ENCODE results near the gene SDC3. TPM values are rescaled to one million over a fixed set of nuclear protein-coding genes. Genes with fewer than 3 reads are reported as not detected.

SDC3 gene
- total and polyA plus RNA-seq, 7 donors = 2.4 to 91.1 (median 29.9) TPM

DNA sequence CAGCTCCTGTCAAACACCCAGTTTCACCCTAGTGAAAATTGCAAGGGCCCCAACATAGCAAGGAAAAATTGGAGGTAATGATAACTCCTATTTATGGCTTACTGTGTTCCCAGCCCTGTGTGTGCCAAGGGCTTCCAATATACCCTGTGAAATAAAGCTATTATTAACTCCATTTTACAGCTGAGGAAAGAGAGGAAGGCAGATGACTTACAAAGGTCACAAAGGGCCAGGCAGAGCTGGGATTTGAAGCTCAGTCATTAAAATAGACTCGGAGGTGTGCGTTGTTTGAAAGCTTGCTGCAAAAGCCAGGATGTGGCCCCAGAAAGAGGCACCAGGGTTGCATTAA, 20.2 kb upstream of the SDC3 start:
- no peak for DNase-seq
- Histone ChIP-seq H3K4me1 (peaks cover 0 to 18% (median 6%) of the 10 kb centered on the region in 4 donors), H3K36me3 (peaks cover 0 to 23% (median 7%) of the 10 kb centered on the region in 4 donors), H3K27ac (peak overlapping the region in 1 of 4 donors; percentile 41), H3K4me3 (no peak overlapping the region), H3K27me3 (no peaks in the 10 kb centered on the region), H3K9me3 (no peaks in the 10 kb centered on the region)
- no peak for TF ChIP-seq POLR2A (IDR thresholded peaks at IDR 0.05)
- TF ChIP-seq POLR2AphosphoS5 (IDR thresholded peaks at IDR 0.05) = no peak
- no peak for TF ChIP-seq EP300 (IDR thresholded peaks at IDR 0.05)
- TF ChIP-seq, protein P1, sequence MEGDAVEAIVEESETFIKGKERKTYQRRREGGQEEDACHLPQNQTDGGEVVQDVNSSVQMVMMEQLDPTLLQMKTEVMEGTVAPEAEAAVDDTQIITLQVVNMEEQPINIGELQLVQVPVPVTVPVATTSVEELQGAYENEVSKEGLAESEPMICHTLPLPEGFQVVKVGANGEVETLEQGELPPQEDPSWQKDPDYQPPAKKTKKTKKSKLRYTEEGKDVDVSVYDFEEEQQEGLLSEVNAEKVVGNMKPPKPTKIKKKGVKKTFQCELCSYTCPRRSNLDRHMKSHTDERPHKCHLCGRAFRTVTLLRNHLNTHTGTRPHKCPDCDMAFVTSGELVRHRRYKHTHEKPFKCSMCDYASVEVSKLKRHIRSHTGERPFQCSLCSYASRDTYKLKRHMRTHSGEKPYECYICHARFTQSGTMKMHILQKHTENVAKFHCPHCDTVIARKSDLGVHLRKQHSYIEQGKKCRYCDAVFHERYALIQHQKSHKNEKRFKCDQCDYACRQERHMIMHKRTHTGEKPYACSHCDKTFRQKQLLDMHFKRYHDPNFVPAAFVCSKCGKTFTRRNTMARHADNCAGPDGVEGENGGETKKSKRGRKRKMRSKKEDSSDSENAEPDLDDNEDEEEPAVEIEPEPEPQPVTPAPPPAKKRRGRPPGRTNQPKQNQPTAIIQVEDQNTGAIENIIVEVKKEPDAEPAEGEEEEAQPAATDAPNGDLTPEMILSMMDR (IDR thresholded peaks at IDR 0.05) = no peak
- WGBS, 2 donors = 19 to 61% methylated on average over 2 of the region's 2 CpGs
- intact Hi-C loops (cut with DNase I) = no loop called here

DNA sequence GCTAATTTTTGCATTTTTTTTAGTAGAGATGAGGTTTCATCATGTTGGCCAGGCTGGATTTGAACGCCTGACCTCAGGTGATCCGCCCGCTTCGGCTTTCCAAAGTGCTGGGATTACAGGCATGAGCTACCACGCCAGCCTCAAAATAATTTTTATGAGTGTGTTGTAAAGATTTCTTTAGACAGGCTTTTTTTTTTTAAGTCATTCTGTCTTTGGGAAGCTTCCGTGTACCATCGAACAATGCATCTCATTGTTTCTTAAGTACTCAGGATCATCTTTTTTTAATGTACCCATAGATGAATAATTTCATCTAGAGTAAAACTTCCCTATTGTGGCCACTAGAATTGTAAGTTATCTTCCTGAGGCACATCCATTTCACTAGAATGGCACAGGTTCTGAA, 19.6 kb upstream of the SDC3 start:
- no peak for DNase-seq
- 20 to 65% methylated on average over 7 of the region's 7 CpGs for WGBS, 2 donors
- intact Hi-C loops (cut with DNase I) = no loop called here

DNA sequence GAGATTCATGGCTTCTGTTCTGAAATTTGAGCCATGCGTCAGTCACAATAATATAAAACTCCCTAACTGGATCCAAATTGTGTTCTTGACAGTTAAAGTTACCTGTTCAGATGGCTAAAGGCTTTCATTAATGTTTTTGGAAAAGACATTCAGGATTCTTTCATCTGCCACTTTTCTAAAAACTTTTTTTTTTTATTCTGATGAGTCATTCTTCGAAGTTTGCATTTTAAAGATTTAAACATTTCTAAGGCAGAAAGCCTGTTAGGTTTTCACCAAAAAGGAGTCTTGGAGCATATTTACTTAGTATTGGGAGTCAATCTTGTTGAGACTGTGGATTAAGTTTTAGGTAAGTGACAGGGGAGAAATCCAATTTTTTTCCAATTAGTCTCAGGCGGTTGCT, 18.9 kb upstream of the SDC3 start:
- Histone ChIP-seq H3K36me3 (peaks cover 0 to 10% (median 0%) of the 10 kb centered on the region in 4 donors), H3K27ac (no peak overlapping the region), H3K27me3 (no peaks in the 10 kb centered on the region), H3K9me3 (no peaks in the 10 kb centered on the region), H3K4me1 (peaks cover 0 to 15% (median 6%) of the 10 kb centered on the region in 4 donors), H3K4me3 (no peak overlapping the region)
- no peak for TF ChIP-seq EP300 (IDR thresholded peaks at IDR 0.05)
- TF ChIP-seq POLR2A (IDR thresholded peaks at IDR 0.05) = no peak
- no peak for TF ChIP-seq POLR2AphosphoS5 (IDR thresholded peaks at IDR 0.05)
- TF ChIP-seq, protein P1 (IDR thresholded peaks at IDR 0.05) = no peak
- WGBS, 2 donors = 65 to 88% methylated on average over 3 of the region's 3 CpGs
- intact Hi-C loops (cut with DNase I) = no loop called here
- no peak for DNase-seq

More for the DNA sequence above, 19.6 kb upstream of the SDC3 start:
- Histone ChIP-seq H3K4me3 (no peak overlapping the region), H3K36me3 (peaks cover 0 to 17% (median 4%) of the 10 kb centered on the region in 4 donors), H3K27me3 (no peaks in the 10 kb centered on the region), H3K9me3 (no peaks in the 10 kb centered on the region), H3K4me1 (peaks cover 0 to 15% (median 6%) of the 10 kb centered on the region in 4 donors), H3K27ac (peak overlapping the region in 1 of 4 donors; percentile 41)
- TF ChIP-seq, protein P1 (IDR thresholded peaks at IDR 0.05) = no peak
- TF ChIP-seq POLR2A (IDR thresholded peaks at IDR 0.05) = no peak
- no peak for TF ChIP-seq EP300 (IDR thresholded peaks at IDR 0.05)
- no peak for TF ChIP-seq POLR2AphosphoS5 (IDR thresholded peaks at IDR 0.05)

DNA sequence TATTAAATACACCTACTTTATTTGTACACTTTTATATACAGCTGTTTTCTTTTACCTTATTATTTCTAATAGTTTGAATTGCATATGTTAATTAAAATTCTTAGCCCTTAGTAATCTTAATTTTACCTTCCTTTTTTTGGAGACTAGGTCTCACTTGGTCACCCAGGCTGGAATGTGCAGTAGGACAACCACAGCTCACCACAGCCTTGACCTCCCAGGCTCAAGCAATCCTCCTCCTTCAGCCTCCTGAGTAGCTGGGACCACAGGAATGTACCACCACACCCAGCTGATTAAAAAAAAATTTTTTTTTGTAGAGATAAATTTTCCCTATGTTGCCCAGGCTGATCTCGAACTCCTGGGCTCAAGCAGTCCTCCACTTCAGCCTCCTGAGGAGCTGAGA, 15.0 kb upstream of the SDC3 start:
- intact Hi-C loops (cut with DNase I) = no loop called here
- WGBS, 2 donors = 85 to 95% methylated on average over 1 of the region's 1 CpG
- peaks cover 0 to 2% (median under 1%) of the 10 kb centered on the region in 4 donors for H3K4me1 ChIP-seq

DNA sequence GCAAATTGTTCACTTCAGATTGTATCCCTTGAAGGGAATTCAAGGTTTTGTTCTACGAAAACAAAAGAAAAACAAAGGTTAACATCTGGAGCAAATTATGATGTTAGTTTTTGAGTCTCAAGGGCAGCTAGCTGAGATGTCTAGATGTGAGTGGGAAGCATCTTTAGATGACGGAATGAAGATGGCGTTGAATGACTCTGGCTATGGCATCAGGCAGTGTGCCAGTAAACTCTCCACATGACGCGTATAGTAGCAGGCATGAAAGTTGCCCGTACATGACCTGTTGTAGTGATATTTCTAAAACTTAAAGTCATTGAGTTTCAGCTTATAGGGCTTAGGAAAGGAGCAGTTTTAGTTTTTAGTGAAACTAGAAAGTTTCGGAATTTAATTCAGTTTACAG, 12.3 kb upstream of the SDC3 start:
- no peak overlapping the region for H3K4me3 ChIP-seq

More for the DNA sequence above, 15.0 kb upstream of the SDC3 start:
- H3K27ac ChIP-seq = no peak overlapping the region
- no peaks in the 10 kb centered on the region for H3K9me3 ChIP-seq
- TF ChIP-seq POLR2AphosphoS5 (IDR thresholded peaks at IDR 0.05) (no peak), EP300 (IDR thresholded peaks at IDR 0.05) (no peak)
- H3K27me3 ChIP-seq = no peaks in the 10 kb centered on the region
- no peak overlapping the region for H3K4me3 ChIP-seq
- DNase-seq = no peak
- H3K36me3 ChIP-seq = no peaks in the 10 kb centered on the region

More for the DNA sequence above, 12.3 kb upstream of the SDC3 start:
- H3K27me3 ChIP-seq = no peaks in the 10 kb centered on the region
- no peak for DNase-seq
- H3K4me1 ChIP-seq = peaks cover 0 to 9% (median 0%) of the 10 kb centered on the region in 4 donors
- 67 to 89% methylated on average over 7 of the region's 7 CpGs for WGBS, 2 donors
- H3K36me3 ChIP-seq = no peaks in the 10 kb centered on the region
- H3K27ac ChIP-seq = no peak overlapping the region
- no peaks in the 10 kb centered on the region for H3K9me3 ChIP-seq
- intact Hi-C loops (cut with DNase I) = no loop called here
- TF ChIP-seq EP300 (IDR thresholded peaks at IDR 0.05) (no peak), POLR2A (IDR thresholded peaks at IDR 0.05) (no peak)
- TF ChIP-seq, protein P1 (IDR thresholded peaks at IDR 0.05) = no peak

All from sigmoid colon (tissue), 7 donors.